Measurements from ENCODE around the gene MRPL48.
A peak's percentile ranks its signal among the peaks of the same experiment; 100 is the strongest.

Gene MRPL48

DNA sequence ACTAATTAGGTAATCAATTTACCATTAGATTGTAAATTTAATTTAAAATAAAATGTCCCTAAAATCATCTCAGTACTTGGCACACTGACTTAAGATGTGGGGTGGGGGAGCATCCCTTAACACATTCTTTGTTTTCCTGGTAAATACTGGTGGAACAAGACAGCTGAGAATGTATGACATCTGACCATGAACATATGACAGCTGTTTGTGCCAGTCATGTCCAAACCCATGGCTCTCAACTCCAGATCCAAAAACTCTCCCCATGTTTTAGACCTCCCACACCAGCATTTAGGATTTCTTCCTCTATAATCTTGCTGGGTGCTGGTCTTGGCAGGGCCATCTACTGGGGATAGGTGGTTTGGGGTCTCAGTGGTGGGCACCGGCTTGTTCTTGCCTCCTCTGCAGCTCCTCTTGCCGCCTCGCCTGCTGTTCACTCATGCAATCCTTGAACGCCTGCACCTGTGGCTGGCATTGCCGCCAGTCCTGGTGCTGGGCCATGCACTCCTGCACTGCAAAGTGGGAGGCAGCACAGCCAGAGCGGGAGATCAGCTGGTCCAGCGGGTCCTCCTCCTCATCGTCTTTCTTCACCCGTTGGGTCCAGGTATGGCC, 85.2 kb downstream of the MRPL48 start:
- TF ChIP-seq, protein P1, sequence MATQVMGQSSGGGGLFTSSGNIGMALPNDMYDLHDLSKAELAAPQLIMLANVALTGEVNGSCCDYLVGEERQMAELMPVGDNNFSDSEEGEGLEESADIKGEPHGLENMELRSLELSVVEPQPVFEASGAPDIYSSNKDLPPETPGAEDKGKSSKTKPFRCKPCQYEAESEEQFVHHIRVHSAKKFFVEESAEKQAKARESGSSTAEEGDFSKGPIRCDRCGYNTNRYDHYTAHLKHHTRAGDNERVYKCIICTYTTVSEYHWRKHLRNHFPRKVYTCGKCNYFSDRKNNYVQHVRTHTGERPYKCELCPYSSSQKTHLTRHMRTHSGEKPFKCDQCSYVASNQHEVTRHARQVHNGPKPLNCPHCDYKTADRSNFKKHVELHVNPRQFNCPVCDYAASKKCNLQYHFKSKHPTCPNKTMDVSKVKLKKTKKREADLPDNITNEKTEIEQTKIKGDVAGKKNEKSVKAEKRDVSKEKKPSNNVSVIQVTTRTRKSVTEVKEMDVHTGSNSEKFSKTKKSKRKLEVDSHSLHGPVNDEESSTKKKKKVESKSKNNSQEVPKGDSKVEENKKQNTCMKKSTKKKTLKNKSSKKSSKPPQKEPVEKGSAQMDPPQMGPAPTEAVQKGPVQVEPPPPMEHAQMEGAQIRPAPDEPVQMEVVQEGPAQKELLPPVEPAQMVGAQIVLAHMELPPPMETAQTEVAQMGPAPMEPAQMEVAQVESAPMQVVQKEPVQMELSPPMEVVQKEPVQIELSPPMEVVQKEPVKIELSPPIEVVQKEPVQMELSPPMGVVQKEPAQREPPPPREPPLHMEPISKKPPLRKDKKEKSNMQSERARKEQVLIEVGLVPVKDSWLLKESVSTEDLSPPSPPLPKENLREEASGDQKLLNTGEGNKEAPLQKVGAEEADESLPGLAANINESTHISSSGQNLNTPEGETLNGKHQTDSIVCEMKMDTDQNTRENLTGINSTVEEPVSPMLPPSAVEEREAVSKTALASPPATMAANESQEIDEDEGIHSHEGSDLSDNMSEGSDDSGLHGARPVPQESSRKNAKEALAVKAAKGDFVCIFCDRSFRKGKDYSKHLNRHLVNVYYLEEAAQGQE (IDR thresholded peaks at IDR 0.05; ENCODE audit: insufficient read depth in 1 of 2, low read depth in 2 of 2, low read length in 2 of 2): no peak
- TF ChIP-seq POLR2AphosphoS5 (IDR thresholded peaks at IDR 0.05; ENCODE audit: low read depth, low read length): peak; percentile 45

DNA sequence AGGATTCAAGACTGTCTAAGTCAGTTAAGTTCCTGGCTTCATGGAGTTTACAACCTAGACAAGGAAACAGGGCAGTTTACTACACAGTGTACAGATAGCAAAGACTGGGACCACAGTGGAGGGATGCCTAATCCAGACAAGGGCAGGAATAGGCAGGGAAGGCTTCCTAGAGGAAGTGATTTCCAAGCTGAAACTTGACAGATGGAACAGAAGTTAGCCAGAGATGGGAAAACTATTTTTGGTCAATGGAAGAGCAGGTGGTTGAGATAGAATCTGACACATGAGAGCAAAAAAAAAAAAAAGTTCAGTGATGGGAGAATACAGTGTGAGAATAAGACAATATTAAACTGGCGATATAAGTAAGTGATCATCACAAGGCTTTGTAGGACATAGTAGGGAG, 87.7 kb downstream of the MRPL48 start:
- TF ChIP-seq TAF1 (IDR thresholded peaks at IDR 0.05; ENCODE audit: borderline replicate concordance, insufficient read depth, low read length) (no peak), POLR2AphosphoS5 (IDR thresholded peaks at IDR 0.05; ENCODE audit: low read depth, low read length) (no peak), SIN3A (IDR thresholded peaks at IDR 0.05; ENCODE audit: borderline replicate concordance, insufficient read depth, low read length) (no peak), FOXP2 (optimal IDR thresholded peaks at IDR 0.05; ENCODE audit: borderline replicate concordance, extremely low read depth, extremely low read length, insufficient read depth) (no peak)
- TF ChIP-seq, protein P1 (IDR thresholded peaks at IDR 0.05; ENCODE audit: insufficient read depth in 1 of 2, low read depth in 2 of 2, low read length in 2 of 2): no peak

DNA sequence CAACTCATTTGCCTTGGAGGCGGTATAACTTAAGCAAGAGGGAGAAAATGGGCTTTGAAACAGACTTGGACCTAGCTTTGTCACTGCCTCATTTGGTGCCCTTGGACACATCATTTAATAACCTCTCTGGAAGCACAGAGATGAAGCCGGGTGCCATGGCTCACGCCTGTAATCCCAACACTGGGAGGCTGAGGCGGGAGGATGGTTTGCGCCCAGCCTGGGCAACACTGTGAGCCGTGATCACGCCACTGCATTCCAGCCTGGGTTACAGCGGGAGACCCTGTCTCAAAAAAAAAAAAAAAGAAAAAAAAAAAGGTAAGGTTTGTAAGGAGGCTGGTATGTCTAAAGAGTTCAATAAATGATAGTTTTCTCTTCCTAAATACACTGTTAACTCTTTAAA, 88.2 kb downstream of the MRPL48 start:
- TF ChIP-seq FOXP2 (optimal IDR thresholded peaks at IDR 0.05; ENCODE audit: borderline replicate concordance, extremely low read depth, extremely low read length, insufficient read depth) (no peak), SIN3A (IDR thresholded peaks at IDR 0.05; ENCODE audit: borderline replicate concordance, insufficient read depth, low read length) (no peak), TAF1 (IDR thresholded peaks at IDR 0.05; ENCODE audit: borderline replicate concordance, insufficient read depth, low read length) (no peak), POLR2AphosphoS5 (IDR thresholded peaks at IDR 0.05; ENCODE audit: low read depth, low read length) (no peak)
- TF ChIP-seq, protein P1 (IDR thresholded peaks at IDR 0.05; ENCODE audit: insufficient read depth in 1 of 2, low read depth in 2 of 2, low read length in 2 of 2): no peak

DNA sequence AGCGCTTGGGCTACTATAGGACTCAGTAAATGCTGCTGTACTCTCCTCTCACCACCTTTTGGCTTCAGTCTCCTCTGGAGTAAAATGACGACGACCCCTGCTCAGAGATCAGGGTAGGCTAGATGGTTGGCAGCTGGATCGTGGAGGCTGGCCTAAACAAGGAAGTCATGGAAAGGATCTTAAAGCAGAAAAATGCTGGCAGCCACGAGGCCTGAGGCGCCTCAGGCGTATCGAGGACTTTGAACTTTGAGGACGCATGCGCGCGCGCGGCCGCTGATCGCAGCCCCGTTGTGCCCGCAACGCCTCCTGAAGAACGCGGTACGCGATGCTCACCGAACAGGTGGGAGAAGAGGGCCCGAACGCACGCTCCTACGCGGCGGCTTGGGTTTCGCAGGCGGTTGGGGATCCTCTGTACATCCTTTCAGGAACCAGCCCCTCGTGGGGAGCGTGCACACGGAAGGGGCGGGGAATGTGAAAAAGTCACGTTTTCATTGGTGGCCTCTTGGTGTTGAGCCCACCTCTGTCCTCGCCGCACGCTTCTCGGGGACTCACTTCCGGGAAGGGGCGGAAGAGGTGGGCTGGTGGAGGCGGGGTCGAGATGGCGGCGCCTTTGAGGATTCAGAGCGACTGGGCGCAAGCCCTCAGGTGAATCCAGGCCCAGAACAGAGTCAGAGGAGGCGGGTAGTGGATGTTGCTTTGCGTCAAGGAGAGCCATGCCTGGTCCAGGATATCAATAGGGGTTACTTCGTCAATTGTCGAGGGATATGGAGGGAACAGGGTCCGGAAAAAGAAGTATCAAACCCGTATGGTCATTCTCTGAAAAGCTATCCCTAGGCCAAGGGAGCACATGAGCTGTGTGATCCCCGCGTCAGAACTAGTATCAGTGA, 89.0 kb downstream of the MRPL48 start, which contains the start of the genes COA4 and PAAF1:
Gene COA4, minus strand, starts transcription at position 423 of the 887 bp plus-strand sequence. CDS start 3,468 bp downstream, outside the sequence.
Gene PAAF1, plus strand, starts transcription at position 576 of the 887 bp plus-strand sequence. Its CDS starts 23 bp downstream, at position 599.
- TF ChIP-seq, protein P1 (IDR thresholded peaks at IDR 0.05; ENCODE audit: insufficient read depth in 1 of 2, low read depth in 2 of 2, low read length in 2 of 2): peak; percentile 28 to 40; a peak in 2 of 4 replicates
- TF ChIP-seq SIN3A (IDR thresholded peaks at IDR 0.05; ENCODE audit: borderline replicate concordance, insufficient read depth, low read length) (no peak), TAF1 (IDR thresholded peaks at IDR 0.05; ENCODE audit: borderline replicate concordance, insufficient read depth, low read length) (peak; percentile 86), POLR2AphosphoS5 (IDR thresholded peaks at IDR 0.05; ENCODE audit: low read depth, low read length) (peak; percentile 93), FOXP2 (optimal IDR thresholded peaks at IDR 0.05; ENCODE audit: borderline replicate concordance, extremely low read depth, extremely low read length, insufficient read depth) (no peak)

All from PFSK-1 (cell line).